ENCODE measurements around the gene BTBD1.

- TF ChIP-seq, protein P1, sequence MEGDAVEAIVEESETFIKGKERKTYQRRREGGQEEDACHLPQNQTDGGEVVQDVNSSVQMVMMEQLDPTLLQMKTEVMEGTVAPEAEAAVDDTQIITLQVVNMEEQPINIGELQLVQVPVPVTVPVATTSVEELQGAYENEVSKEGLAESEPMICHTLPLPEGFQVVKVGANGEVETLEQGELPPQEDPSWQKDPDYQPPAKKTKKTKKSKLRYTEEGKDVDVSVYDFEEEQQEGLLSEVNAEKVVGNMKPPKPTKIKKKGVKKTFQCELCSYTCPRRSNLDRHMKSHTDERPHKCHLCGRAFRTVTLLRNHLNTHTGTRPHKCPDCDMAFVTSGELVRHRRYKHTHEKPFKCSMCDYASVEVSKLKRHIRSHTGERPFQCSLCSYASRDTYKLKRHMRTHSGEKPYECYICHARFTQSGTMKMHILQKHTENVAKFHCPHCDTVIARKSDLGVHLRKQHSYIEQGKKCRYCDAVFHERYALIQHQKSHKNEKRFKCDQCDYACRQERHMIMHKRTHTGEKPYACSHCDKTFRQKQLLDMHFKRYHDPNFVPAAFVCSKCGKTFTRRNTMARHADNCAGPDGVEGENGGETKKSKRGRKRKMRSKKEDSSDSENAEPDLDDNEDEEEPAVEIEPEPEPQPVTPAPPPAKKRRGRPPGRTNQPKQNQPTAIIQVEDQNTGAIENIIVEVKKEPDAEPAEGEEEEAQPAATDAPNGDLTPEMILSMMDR (IDR thresholded peaks at IDR 0.05) = no peak
- TF ChIP-seq EP300 (IDR thresholded peaks at IDR 0.05) (no peak), POLR2A (IDR thresholded peaks at IDR 0.05) (no peak)
These were observed 1.6 kb downstream of the BTBD1 start for GRCh38 chr15:83065431-83065830.
